ENCODE results near the gene AFMID. TPM values are rescaled to one million over a fixed set of nuclear protein-coding genes. Genes with fewer than 3 reads are reported as not detected.

Gene AFMID
- total and polyA plus RNA-seq, 2 of the 13 experiments (the other 11 are each of a cell fraction or from before 2014, with no cell fraction given), result 249 to 270 TPM

DNA sequence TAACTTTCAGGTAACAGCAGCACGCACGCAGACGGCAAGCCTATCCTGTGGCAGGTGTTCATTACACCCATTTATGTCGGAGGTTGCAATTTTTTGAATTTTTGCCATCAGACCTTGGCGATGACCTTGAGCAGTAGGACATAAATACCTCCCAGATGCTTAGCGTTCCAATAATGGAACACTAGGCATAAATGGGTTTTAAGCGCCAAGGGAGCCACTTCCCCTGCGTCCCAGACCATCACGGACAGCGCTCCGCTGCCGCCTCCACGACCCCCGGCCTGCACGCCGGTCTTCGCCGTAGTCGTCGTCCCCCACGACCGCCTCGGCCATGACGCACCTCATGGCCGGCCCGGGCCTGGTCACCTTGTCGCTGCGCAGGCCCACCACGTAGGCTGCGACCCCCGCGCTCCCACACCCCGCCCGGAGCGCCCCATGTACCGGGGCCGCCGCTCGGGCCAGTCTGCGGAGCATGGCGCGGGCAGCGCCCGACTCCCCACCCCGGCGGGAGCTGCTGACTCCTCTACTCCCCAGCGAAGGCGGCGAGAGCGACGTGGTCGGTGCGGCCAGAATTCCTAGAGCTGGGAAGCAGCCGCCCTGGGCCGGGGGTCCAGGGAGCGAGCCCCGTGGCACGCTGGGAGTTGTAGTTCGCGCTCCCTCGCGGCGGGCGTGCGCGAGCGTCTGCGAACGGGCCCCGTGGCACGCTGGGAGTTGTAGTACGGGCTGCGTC lies 66.9 kb downstream of the AFMID start (continued):
- peak; percentile 91 for TF ChIP-seq ZNF142 (CRISPR knock-in tag; IDR thresholded peaks at IDR 0.05)
- TF ChIP-seq SRSF4 (IDR thresholded peaks at IDR 0.05; ENCODE audit: low read depth, low read length, poor library complexity, severe bottlenecking), result no peak
- TF ChIP-seq MYNN (CRISPR knock-in tag; IDR thresholded peaks at IDR 0.05; ENCODE audit: low read depth), result no peak; the same call in none of the 2 replicates
- TF ChIP-seq SP4 (CRISPR knock-in tag; IDR thresholded peaks at IDR 0.05), result peak; percentile 60; the same call in 1 of the 2 replicates
- peak; percentile 51; the same call in 1 of the 2 replicates for TF ChIP-seq ZNF646 (CRISPR knock-in tag; IDR thresholded peaks at IDR 0.05)
- TF ChIP-seq ZNF484 (CRISPR knock-in tag; IDR thresholded peaks at IDR 0.05; ENCODE audit: borderline replicate concordance, low read depth), result 0 out of 2 replicates have a peak, but pooled peaks have one; percentile 85
- TF ChIP-seq SP1 (IDR thresholded peaks at IDR 0.05), result no peak
- TF ChIP-seq SP1 (CRISPR knock-in tag; IDR thresholded peaks at IDR 0.05), result no peak
- TF ChIP-seq HMGA1 (CRISPR knock-in tag; conservative IDR thresholded peaks at IDR 0.05), result no peak
- no peak; the same call in 1 of the 2 replicates for TF ChIP-seq ZNF720 (CRISPR knock-in tag; IDR thresholded peaks at IDR 0.05)
- TF ChIP-seq ZSCAN22 (CRISPR knock-in tag; IDR thresholded peaks at IDR 0.05), result no peak
- TF ChIP-seq ZNF737 (CRISPR knock-in tag; IDR thresholded peaks at IDR 0.05; ENCODE audit: borderline replicate concordance), result no peak
- TF ChIP-seq CREB1 (IDR thresholded peaks at IDR 0.05), result peak; percentile 57
- no peak for TF ChIP-seq CREB1 (CRISPR knock-in tag; IDR thresholded peaks at IDR 0.05)
- TF ChIP-seq PCBP2 (optimal IDR thresholded peaks at IDR 0.05; ENCODE audit: low read depth, low read length, poor library complexity, severe bottlenecking), result no peak

All from HepG2 (cell line).